GM19455 (cell line): ENCODE data around the gene MEX3D.
"Not testable (repeated sequence)": the region's sequence is repeated elsewhere in the genome, so short reads cannot be mapped to it uniquely, and the experiment has no call there.

Experiments used
- ATAC-seq: cut with Tn5 transposase; IDR thresholded peaks from one replicate; pipeline ENCODE4 v1.9.1; 2021; ENCODE audit not compliant: unreplicated experiment

The MEX3D gene

DNA sequence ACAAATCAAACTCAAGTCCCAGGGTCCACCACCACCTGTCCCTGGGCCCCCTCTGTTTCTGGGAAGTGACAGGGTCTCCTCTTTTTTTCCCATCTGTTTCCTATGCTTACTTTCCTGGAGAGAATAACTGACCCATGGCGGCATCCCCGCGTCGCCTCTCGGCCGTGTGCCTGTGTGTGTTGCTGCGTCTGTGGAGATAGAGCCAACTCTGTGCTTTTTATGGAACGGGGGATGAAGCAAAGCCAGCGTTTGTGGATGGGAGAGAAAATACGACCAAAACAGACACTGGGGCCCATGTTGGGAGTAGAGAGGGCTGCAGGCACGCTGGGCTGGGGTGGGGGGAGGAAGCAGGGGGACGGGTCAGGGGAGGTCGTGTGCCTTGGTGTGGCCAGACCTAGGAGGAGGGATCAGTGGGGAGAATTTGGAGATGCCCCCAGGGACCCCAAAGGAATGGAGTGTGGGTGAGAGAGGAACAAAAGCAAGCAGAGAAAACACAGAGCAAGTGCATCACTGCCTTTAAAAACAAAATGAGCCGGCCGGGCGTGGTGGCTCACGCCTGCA is 27.7 kb downstream of the MEX3D start:
- no peak for ATAC-seq

DNA sequence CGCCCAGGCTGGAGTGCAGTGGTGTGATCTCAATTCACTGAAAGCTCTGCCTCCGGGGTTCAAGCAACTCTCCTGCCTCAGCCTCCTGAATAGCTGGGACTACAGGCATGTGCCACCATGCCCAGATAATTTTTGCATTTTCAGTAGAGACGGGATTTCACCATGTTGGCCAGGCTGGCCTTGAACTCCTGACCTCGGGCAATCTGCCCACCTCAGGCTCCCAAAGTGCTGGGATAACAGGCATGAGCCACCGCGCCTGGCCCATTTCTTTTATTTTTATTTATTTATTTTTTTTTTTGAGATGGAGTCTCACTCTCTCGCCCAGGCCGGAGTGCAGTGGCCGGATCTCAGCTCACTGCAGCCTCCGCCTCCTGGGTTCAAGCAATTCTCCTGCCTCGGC is 28.4 kb downstream of the MEX3D start:
- ATAC-seq: not testable (repeated sequence)

GRCh38 chr19:1538978-1539377 is 29.1 kb downstream of the MEX3D start:
- ATAC-seq: no peak

DNA sequence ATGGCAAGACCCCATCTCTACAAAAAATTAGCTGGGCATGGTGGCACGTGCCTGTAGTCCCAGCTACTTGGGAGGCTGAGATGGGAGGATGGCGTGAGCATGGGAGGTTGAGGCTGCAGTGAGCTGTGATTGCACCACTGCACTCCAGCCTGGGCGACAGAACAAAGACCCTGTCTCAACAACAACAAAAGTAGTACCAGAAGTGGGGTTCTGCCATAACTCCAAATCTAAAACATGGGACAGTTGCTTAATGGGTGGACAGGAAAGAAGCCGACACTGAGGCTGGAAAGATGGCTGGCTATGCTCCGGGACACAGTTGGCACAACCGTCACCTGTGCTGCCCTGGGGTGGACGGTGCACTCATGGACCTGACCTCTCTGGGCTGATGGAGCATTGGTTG is 32.4 kb downstream of the MEX3D start:
- not testable (repeated sequence) for ATAC-seq

GRCh38 chr19:1534972-1535371 is 33.2 kb downstream of the MEX3D start:
- ATAC-seq: no peak

DNA sequence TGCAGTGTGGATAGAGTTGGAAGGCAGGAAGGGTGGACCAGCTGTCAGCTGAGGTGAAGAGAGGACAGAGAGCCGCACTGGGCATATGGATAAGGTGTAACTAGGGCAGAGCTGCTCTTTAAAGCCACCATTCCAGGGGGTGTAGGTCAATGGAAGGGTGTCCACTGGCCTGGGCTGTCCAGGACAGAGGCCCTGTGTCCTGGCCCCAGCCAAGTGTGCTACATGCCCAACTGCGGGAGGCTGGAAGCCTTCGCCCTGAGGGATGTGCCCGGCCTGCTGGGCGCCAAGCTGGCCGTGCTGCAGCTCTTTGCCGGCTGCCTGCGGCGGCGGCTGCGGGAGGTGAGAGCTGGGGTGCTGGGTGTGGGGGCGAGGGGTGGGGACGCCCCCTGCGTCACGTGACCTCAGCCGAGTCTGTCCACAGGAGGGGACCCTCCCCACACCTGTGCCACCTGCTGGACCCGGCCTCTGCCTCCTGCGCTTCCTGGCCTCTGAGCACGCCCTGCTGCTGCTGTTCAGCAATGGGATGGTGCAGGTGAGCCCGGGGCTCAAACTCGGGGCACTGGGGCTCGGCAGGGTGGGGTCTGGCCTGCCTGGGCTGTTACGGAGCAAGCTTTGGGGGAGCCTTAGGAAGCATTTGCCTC is 34.5 kb downstream of the MEX3D start:
- ATAC-seq: no peak

GRCh38 chr19:1532003-1532402 is 36.1 kb downstream of the MEX3D start:
- no peak for ATAC-seq

DNA sequence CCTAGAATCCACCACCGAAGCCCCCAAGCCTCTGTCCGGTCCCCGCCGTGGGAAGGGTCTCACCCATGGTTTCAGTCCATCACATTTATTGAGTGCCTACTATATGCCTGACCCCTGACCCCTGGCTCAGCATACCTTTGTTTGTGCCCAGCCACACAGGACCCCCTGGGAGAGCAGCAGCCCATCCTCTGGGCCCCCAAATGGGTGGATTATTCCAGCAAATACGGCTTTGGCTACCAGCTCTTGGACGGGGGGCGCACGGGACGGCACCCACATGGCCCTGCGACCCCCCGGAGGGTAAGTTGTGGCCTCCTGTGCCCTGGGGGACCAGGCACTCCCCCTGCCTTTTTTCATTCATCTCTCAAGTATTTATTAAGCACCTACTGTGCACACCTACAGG is 36.5 kb downstream of the MEX3D start:
- ATAC-seq: no peak

GRCh38 chr19:1530856-1531255 is 37.3 kb downstream of the MEX3D start:
- not testable (repeated sequence) for ATAC-seq

DNA sequence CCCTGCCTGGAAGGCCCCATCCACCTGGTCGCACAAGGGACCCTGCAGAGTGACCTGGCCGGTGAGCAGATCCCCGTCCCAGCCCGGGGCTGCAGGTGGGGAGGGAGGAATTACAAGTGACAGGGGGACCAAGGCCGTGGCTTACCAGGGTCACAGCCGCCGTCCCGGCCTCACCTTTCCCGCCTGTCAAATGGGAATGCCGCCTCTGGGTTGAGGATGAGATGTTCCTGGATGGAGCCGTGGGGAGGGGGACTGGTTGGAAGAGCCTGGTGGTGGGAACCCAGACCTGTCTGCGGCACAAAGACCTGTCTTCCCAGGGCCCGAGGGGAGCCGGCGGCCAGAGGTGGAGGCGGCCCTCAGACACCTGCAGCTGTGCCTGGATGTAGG is 38.7 kb downstream of the MEX3D start:
- ATAC-seq: no peak

GRCh38 chr19:1528596-1529429 is 39.3 kb downstream of the MEX3D start:
- no peak for ATAC-seq

- no peak for ATAC-seq
These were observed 40.3 kb downstream of the MEX3D start for GRCh38 chr19:1527650-1528309.

- ATAC-seq: no peak
These were observed 41.0 kb downstream of the MEX3D start for GRCh38 chr19:1526979-1527649.

- no peak for ATAC-seq
These were observed 41.9 kb downstream of the MEX3D start for GRCh38 chr19:1526066-1526778.

DNA sequence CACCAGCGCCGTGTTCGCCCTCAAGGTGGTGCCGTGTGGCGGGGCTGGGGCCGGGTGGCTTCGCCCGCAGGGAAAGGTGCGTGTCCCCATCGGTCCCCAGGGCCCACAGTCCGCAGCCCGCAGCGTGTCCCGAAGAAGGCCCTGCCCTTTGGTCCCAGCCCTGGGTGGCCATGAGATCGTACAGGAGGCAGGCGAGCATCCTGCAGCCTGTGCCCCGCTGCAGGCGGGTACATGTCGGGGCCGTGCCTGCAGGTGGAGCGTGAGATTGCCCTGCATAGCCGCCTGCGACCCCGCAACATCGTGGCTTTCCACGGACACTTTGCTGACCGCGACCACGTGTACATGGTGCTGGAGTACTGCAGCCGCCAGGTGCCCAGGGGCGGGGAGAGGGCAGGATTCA is 42.8 kb downstream of the MEX3D start:
- no peak for ATAC-seq

GRCh38 chr19:1524972-1525325 is 43.2 kb downstream of the MEX3D start:
- ATAC-seq: no peak

DNA sequence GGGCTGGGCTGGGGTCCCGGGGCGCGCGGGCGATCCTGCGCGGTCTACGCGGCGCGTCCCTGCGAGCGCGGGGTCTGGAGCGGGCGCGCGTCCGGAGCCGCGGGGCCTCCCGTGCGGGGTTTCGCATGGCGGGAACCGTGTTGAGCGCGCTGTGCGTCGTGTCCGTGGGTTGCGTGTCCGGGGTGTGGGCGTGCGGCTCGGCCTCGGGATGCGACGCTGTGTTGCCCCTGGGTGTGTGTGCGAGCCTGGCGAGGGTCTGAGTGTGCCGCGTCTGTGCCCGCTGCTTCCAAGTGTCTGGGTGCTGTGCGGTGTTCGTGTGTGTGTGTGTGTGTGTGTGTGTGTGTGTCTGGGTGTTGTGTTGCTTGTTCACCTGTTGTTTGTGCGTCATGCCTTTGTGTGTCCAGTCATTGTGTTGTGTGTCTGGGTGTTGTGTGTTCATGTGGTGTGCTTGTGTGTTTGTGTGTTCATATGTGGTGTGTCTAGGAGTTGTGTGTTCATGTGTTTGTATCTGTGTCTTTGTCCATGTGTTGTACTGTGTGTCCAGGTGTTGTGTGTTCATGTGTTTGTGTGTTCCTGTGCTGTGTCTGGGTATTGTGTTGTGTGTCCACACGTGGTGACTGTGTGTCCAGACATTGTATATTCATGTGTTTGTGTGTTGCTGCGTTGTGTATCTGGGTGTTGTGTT is 43.7 kb downstream of the MEX3D start:
- ATAC-seq: no peak

DNA sequence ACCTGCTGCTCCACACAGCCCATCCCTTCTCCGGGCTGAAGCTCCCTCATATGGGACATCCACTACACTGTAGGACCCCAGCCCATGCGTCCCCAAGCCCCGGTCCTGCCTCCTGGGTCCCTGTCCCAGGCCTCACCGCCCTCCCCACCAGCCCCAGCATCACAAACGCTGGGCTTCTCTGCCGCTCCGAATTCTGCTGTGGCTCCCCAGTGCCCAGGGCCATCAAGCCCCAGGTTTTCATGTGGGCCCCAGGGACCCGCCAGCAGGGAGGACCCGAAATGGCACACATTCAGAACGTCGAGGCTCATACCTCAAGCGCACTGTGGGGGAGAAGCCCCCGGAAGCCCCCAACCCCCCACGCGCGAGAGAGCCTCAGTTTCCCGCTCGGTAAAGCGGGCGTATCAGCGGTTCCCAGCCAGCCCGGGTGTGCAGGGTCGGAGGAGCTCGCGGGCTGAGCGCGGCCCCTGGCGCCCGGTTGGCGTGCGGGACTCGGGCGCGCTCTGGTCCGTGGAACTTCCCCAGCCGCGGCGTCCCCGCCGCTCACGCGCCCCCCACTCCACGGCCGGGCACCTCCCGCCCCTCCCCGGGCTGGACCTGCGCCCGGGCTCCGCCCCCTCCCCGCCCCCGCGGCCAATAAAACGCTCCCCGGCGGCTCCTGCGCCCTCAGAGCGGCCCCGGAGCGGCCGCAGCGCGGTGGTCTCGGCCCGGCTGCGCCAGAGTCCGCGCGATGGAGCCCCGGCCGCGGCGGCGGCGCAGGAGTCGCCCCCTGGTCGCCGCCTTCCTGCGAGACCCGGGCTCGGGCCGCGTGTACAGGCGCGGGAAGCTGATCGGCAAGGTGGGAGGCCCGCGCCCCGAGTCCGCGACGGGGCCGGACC is 44.5 kb downstream of the MEX3D start, which contains the start of gene PLK5:
Gene PLK5, plus strand, starts transcription at position 666 of the 875 bp plus-strand sequence. CDS start 2,920 bp downstream, outside the sequence.
- no peak for ATAC-seq

- ATAC-seq: no peak
These were observed 45.3 kb downstream of the MEX3D start for GRCh38 chr19:1522838-1523237.
